H1 (cell line): ENCODE data around the gene RGS6. TPM values are rescaled to one million over a fixed set of nuclear protein-coding genes. Genes with fewer than 3 reads are reported as not detected.

Experiments
- CHD1 ChIP-seq: IDR thresholded peaks from 2 replicates; pipeline ENCODE4 v1.6.1; 2012; ENCODE audit warnings: low read depth, low read length, improper control_type of control experiment
- EZH2 ChIP-seq: fragments of 200-600 bp; sonication (generic); IDR thresholded peaks from 2 replicates; pipeline ENCODE4 v1.7.1; 2012; ENCODE audit warnings: low read depth, mild to moderate bottlenecking, moderate library complexity, low read length, inconsistent platforms; ENCODE audit not compliant: severe bottlenecking
- POU5F1 ChIP-seq: IDR thresholded peaks from 2 replicates; pipeline ENCODE4 v1.6.1; 2011; ENCODE audit warnings: low read depth, mild to moderate bottlenecking, low read length, moderate library complexity
- TCF12 ChIP-seq: IDR thresholded peaks from 2 replicates; pipeline ENCODE4 v1.6.1; 2011; ENCODE audit warnings: low read depth, mild to moderate bottlenecking, low read length
- polyA plus RNA-seq, 7 experiments: library from polyadenylated mRNA; depleted of rRNA in 3 of 7; stranded (reverse) in 5 of 7; unstranded in 2 of 7; fragments of >200 nt in 5 of 7; fragments of 200-250 nt in 2 of 7; gene quantifications; 1 replicate in 5 of 7; 2 replicates in 1 of 7; 4 replicates in 1 of 7; pipeline versions ENCODE4 v1.2.1 to v1.2.3, GENCODE V29; 2011 to 2013; ENCODE audit warnings: missing spikeins in 2 of 7, mixed read lengths in 2 of 7
- total RNA-seq: library from RNA; stranded (reverse); fragmentation: NEBNext Ultra II Directional; extraction: Animal tissue kit (Norgen Biotek cat#: 25700); gene quantifications from 2 replicates; pipeline ENCODE4 v1.2.1, GENCODE V29; 2021

RGS6 gene
- total and polyA plus RNA-seq, 2 of the 8 experiments (the other 6 are each of a cell fraction or from before 2014, with no cell fraction given): 0.26 to 1.1 TPM

- TF ChIP-seq CHD1 (no peak), EZH2 (no peak), TCF12 (no peak), POU5F1 (no peak)
Measured at GRCh38 chr14:72045885-72046284, 113.7 kb downstream of the RGS6 start (continued).
